HG03108 (cell line): Measurements from ENCODE around the gene AKR1C2.
"Not testable (repeated sequence)": the region's sequence is repeated elsewhere in the genome, so short reads cannot be mapped to it uniquely, and the experiment has no call there.

Experiments
- ATAC-seq: cut with Tn5 transposase; IDR thresholded peaks from one replicate; pipeline ENCODE4 v1.9.1; 2021; ENCODE audit warnings: moderate library complexity; ENCODE audit not compliant: unreplicated experiment

Gene AKR1C2

DNA sequence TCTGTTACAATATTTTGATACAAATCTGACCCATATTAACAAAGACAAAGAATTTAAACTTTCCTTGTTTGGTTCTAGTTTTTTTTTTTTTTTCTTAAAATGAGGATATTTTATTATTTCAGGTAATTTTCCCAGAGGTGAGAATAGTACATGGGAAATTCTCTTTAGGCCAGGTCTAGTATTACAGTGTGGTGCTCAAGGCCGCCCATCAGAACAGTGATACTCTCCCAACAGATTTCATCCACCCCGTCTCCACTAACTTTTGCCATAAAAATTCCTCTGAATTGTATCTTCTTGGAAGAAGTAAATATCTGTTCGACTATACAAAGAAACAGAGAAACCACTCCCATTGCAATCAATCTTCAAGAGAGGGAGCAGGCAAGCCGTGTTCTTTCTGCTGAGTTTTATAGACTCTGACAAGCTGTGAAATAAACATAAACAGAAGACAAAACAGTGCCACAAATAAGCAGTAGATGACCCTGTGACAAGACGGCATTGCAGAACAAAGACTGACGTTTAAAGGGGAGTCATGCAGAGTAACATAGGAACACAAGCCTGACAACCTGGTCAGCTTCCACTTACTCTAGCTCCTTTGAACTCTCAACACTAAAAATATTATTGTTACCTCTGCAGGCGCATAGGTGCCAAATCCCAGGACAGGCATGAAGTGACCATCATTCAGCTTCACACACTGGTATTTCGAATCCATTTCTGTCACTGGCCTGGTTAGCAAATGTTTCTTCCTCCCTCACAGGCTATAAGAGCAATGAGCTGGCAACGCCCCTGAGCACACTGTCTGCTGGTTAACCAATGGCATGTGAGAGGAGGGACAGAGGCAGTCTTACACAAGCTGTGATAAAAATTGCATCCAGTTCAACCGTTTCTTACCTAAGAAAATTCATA, at the start of gene AKR1C2:
Gene AKR1C2 (minus strand): TSS at position 731 of the 903 bp plus-strand sequence. CDS start 22 bp downstream, at position 709.
- not testable (repeated sequence) for ATAC-seq

DNA sequence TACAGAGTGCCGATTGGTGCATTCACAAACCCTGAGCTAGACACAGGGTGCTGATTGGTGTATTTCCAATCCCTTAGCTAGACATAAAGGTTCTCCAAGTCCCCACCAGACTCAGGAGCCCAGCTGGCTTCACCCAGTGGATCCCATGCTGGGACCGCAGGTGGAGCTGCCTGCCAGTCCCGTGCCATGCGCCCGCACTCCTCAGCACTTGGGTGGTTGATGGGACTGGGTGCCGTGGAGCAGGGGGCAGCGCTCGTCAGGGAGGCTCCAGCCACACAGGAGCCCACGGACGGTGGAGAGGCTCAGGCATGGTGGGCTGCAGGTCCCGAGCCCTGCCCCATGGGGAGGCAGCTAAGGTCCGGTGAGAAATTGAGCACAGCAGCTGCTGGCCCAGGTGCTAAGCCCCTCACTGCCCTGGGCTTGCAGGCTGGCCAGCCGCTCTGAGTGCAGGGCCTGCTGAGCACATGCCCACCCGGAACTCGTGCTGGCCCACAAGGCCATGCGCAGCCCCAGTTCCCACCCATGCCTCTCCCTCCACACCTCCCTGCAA, 49.4 kb upstream of the AKR1C2 start:
- not testable (repeated sequence) for ATAC-seq

DNA sequence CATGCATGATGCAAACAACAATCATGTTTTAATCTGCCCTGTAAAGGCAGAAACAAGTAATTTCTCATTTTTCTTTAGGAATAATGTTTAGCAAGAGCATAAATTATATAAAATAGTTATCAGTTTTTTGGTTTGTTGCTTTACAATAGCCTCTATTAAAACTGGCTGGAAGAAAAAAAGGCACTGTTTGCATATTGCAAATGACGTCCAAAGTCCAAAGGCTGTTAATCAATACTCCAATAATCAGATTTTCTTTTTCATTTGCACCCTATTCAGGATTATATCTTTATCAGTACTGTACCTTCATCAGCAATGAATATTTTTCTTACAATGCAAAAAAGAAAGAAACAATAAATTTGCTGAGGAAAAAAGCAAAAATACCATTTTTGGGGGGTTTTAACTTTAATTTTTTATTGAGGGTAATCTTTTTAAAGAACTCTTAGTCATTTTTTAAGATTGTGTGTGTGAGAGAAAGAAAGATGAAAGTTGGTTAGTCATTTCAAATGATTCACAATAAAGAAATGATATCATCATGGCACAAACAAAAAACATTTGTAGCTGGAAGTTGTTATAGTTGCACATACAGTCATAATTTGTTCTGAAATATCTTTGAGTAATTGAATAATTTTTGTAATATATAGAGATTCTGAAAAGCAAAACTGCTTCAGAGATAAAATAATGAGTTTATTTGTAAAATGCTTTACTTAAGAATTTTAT, 44.4 kb upstream of the AKR1C2 start:
- ATAC-seq: no peak

DNA sequence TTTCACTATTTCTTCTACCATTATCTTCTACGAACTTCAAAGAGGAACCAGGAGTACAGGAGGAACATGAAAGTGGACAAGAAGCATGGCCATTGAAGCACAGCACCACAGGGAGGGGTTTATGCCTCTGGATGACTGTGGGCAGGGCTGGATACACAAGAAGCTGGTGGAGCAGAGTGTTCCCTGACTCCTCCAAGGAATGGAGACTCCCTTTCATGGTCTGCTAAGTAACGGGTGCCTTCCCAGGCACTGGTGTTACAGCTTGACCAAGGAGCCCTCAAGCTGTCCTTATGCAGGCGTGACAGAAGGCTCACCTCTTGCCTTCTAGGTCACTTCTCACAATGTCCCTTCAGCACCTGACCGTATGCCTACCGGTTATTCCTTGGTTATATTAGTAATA, 43.4 kb upstream of the AKR1C2 start:
- ATAC-seq: not testable (repeated sequence)

DNA sequence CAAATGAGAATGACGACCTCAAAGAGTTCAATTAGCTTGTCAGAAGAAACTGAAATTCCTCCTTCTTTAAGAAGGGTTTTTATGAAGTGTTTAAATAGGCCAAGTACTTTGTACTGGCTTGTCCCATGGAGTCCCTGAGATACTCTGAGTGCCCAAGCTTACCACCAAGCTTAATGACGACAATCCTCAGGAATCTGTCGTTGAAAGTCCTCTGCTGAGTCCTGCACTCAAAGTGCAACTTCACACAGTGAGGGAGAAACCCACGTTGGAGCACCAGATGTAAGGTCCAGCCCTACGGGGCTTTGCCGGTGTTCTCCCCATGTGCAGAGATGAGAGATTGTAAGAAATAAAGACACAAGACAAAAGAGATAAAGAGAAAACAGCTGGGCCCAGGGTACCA, 42.8 kb upstream of the AKR1C2 start:
- ATAC-seq: no peak

DNA sequence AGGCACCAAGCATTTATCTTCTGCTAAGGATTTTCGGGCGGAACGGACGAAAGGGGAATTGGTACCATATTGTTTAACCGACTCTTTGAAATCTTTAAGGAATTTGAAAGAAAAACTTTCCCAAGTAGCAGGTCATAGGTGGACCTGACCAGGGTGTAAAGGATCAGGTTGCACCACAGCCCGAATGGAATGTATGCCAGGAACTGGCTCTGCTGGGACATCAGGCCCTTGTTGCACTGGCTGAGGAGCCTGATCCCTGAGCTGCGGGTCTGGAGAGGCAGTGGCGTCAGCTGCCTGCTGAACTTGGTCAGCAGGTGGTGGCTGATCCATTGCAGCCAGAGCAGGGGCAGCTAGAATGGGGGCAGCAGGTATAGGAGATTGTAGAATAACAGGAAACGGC, 41.4 kb upstream of the AKR1C2 start:
- no peak for ATAC-seq

DNA sequence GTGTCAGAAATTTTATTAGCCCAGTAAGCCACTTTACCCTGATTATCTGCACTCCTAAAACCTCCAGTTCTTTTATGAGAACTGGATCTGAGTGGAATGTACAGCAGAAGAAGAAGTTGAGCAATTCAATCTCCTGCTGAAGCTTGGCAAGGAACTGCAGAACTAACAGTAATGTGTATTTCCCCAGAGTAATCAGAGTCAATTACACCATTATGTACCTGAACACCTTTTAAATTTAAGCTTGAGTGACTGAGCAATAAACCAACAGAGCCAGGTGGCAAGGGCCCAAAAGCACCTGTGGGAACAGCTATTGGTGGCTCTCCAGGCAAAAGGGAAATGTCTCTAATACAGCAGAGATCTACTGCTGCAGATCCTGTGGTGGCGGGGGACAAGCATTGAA, 40.1 kb upstream of the AKR1C2 start:
- no peak for ATAC-seq

DNA sequence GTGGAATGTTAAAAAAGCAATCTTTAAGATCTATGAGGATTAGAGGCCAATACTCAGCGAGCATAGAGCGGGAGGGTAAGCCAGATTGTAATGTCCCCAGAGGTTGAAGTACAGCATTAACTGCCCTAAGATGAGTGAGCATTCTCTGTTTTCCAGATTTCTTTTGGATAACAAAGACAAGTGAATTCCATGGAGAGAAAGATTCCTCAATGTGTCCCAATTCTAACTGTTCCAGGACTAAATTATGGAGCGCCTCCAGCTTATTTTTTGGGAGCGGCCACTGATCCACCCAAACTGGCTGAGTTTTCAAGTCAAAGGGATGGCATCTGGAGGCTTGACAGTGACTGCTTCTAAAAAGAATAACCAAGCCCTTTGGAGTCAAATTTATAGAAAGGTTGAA, 39.3 kb upstream of the AKR1C2 start:
- no peak for ATAC-seq

DNA sequence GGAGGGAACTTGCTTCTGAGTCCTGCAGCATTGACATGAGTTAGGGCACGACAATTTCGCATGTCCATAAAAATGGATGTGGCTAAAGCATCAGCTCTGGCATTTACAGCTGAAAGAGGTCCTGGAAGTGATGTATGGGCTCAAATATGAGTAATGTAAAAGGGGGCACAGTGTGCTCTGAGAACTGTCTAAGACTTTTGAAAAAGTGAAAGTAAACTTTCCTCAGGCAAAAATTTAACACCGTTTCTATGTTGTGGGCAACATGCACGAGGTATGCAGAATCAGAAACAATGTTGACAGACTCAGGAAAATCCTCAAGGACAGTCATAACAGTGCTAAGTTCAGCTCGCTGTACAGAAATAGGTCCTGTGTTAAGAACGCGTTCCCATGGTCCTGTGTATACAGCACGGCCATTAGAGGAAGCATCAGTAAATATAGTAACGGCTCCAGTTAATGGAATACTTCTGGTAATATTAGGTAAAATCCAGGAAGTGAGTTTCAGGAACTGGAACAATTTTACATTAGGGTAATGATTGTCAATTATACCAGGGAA, 37.9 kb upstream of the AKR1C2 start:
- ATAC-seq: no peak

DNA sequence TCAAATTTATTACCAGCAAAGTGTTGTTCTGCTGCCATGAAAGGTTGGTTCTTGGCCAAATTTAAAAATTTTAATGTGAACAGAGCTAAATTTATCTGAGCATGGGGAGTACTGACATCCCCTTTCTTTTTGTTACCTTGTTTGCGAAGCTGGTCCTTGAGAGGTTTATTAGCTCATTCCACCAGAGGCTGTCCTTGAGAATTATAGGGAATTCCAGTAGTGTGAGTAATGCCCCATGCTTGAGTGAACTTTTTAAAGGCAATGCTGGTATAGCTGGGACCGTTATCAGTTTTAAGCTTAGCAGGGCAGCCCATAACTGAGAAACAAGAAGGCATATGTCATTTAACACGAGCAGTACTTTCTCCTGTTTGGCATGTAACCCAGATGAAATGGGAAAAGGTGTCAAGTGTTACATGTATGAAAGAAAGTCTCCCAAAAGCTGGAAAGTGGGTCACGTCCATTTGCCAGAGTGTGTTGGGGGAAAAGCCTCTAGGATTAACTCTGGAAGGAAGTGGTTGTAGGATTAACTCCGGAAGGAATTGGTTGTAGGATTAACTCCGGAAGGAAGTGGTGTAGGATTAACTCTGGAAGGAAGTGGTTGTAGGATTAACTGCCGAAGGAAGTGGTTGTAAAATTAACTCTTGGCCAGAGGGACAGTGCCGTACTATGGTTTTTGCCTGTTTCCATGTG, 37.3 kb upstream of the AKR1C2 start:
- ATAC-seq: no peak

DNA sequence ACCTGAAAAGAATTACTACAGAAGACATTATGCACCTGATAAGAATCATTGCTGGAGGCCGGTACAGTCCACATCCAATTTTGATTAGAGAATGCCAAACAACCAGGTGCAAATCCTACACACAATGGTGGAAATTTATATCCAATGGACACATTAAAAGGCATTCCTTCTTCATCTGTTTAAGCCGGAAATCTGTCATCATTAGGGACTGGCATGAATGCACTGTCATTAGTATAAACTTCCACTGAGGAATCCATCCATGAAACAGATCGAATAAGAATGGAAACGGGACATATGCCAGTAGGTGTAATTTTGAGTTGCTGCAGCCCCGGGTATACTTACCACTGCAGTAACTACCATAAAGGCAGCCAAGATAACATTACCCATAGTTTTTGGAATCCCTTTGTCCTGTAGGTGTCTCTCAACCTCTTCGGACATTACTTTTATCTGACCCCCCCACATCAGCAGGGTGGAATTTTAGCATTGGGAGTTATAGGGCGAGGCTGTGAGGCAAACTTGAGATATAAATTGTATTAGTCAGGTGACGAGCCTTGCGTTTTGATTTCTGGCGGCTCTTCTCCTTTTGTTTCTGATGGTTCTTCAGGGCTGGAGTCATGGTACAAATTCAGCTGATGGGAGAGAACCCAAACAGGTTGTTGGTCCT, 36.5 kb upstream of the AKR1C2 start:
- ATAC-seq: no peak

DNA sequence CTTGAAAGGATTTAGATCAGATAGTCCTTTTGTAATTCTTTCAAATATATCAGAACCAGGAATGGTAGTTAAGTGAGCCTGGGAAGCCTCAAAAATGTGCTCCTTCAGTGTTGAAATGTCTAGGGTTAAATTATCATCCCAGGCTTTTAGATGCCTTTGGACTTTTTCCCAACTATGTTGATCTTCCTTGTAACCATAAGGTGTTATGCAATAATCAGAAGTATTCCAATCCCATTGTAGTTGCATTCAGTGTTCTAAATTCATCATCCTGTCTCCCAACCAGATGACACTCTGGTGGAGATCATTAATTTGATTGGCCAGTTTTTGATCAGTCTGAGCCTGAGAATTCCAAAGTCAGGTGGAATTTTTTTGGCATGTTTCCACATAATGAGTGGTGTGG, 35.1 kb upstream of the AKR1C2 start:
- ATAC-seq: no peak

DNA sequence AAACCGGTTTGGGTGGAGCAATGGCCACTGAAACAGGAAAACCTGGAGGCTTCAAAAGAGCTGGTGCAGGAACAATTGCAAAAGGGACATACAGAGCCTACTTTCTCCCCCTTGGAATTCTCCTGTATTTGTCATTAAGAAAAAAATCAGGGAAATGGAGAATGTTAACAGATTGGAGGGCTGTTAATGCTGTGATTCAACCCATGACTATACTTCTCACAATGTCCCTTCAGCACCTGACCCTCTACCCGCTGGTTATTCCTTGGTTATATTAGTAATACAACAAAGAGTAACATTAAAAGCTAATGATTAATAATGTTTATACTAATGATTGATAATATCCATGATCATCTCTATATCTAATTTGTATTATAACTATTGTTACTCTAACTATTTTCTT, 34.4 kb upstream of the AKR1C2 start:
- no peak for ATAC-seq

DNA sequence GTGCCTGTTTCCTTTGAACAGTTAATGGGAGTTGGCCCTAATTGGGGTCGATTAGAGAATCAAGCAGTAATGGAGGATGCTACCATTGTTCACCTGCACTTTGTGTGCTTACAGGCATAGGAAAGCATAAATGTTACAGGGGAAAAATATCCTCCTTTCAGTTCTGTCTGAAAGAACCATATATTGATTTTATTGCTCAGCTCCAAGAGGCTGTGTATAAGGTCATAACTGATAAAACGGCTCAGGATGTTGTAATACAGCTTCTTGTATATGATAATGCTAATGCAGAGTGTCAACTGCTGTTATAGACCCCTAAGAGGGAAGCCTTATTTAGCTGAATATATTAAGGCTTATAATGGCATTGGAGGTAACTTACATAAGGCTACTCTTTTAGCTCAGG, 32.9 kb upstream of the AKR1C2 start:
- ATAC-seq: no peak

DNA sequence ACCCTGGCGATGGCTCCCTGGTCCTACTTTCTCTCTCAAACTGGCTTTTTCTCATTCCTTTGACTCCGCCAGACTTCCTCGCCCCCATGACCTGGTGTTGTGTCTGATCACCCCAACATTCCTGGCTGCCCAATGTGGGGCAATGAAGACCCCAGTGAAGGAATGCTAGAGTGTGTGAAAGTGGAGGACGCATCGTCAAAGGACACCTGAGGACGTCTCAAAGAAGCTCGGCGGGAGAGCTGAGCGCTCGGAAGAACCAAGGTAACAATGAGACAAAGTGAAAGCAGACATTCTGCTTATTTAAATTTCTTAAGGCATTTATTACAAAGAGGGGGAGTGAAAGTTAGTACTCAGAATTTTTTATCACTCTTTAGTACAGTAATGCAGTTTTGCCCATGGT, 31.7 kb upstream of the AKR1C2 start:
- ATAC-seq: no peak

DNA sequence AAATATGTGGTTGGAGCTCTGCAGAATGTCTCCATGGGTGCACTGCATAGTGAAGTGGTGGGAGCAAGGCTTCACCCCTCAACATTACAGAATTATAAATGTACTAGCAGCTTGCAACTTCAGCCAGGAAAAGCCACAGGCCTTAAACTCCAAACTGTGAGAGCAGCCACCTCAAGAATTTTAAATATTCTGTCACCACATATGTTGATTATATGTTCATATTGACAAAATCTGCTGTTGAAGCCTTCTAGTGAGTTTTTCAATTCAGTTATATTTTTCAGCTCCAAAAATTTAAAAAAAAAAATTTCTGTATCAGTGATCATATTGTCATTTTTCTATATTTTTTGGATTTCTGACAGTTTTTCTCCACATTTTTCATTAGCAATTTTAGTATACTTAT, 30.9 kb upstream of the AKR1C2 start:
- ATAC-seq: no peak

DNA sequence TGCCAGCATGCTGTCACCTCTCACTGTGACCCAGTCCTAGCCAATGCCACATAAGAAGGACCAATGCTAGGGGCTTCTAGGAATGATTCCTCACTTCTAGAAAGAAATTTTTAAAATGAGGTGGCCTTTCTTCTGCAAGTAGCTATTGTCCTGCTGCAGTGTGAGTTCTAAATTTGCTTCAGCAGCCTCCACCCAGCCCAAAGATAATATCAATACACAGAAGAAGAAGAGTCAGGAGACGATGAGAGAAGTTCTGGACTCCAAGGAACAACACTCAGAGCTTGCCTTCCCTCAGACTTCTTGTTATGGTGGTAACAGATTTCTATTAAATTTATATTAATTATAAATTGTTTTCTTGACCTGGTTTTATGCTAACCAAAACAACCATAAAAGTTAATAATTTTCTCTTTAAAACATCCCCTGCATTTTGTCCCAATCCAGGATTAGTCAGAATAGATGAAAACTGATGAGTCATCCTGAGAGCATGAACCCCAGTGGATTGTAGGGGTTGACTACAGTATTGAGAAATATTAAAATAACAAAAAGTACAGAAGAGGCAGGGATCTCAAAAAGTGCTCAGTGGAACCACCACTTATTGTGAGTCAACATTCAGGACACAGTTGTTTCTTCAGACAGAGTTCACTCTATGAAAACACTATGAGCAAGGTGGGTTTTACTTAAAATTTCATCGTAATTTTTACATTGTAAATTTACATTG, 29.6 kb upstream of the AKR1C2 start:
- no peak for ATAC-seq

DNA sequence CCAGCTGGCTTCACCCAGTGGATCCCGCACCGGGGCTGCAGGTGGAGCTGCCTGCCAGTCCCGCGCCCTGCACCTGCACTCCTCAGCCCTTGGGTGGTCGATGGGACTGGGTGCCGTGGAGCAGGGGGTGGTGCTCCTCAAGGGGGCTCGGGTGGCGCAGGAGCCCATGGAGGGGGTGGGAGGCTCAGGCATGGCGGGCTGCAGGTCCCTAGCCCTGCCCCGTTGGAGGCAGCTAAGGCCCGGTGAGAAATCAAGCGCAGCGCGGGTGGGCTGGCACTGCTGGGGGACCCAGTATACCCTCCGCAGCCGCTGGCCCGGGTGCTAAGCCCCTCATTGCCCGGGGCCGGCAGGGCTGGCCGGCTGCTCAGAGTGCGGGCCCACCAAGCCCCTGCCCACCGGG, 28.8 kb upstream of the AKR1C2 start:
- ATAC-seq: not testable (repeated sequence)

DNA sequence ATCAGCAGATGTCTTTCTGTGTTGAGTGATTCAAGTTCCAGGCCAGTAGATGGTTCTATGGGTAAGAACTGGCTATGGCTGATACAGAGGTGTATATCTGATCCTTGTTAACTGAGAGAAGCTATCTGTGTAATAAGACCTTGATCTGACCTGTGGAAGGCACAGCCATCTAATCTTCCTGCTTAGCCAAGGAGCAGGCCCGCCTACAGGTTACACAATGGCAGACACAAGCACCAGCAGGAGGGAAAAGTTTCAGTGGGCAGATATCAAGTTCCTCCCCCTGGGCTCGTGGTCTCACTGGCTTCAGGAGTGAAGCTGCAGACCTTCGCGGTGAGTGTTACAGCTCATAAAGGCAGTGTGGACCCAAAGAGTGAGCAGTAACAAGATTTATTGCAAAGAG, 27.9 kb upstream of the AKR1C2 start:
- ATAC-seq: not testable (repeated sequence)

DNA sequence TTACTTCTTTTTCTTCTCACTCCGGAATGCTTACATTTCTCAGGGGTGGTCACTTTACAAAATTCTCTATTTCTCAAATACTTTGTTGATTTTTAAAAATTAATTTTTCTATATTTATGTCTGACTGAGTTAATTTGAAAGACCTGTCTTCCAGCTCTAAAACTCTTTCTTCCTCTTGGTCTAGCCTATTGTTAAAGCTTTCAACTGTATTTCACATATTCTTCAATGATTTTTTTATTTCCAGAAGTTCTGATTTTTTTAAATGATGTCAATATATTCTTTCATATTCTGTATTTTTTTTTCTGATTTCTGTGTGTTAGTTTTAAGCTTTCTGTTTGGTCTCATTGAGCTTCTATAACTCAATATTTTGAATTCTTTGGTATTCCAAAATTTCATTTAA, 27.3 kb upstream of the AKR1C2 start:
- no peak for ATAC-seq
